ENCODE data around the gene XRCC4.

The XRCC4 gene

GRCh38 chr5:83392766-83393503 is 315.6 kb downstream of the XRCC4 start:
- Histone ChIP-seq H3K4me1 (ENCODE audit: control insufficient read depth, insufficient read depth, low read length) (peaks cover 4% of the 10 kb centered on the region; the same call in 1 of the 2 replicates), H3K4me3 (ENCODE audit: low read depth, low read length) (no peak overlapping the region), H3K27ac (ENCODE audit: extremely low read depth, low read depth, low read length) (no peak overlapping the region), H3K36me3 (ENCODE audit: control insufficient read depth in 2 of 2, insufficient read depth in 1 of 2, low read length in 2 of 2) (no peaks in the 10 kb centered on the region), H3K9me3 (ENCODE audit: control insufficient read depth, insufficient read depth, low read depth, low read length) (no peaks in the 10 kb centered on the region)
- ChIA-PET POLR2A (no interaction called here), CTCF (interaction anchor here (0.8 to 1.1 kb wide), 2 partner anchors 37 to 39 kb away, joined by 3 to 5 read pairs; no protein-coding TSS in a partner anchor)
- TF ChIP-seq SP2 (tag by site-specific recombination; IDR thresholded peaks at IDR 0.05) = no peak
- no peak for TF ChIP-seq ZNF221 (tag by site-specific recombination; IDR thresholded peaks at IDR 0.05; ENCODE audit: borderline replicate concordance)
- no peak for TF ChIP-seq ZNF24 (tag by site-specific recombination; IDR thresholded peaks at IDR 0.05)
- no peak for TF ChIP-seq MEIS1 (CRISPR knock-in tag; IDR thresholded peaks at IDR 0.05; ENCODE audit: borderline replicate concordance)
- no peak for TF ChIP-seq ZNF223 (tag by site-specific recombination; IDR thresholded peaks at IDR 0.05)
- TF ChIP-seq ZNF518A (tag by site-specific recombination; conservative IDR thresholded peaks at IDR 0.05; ENCODE audit: low read depth) = no peak
- TF ChIP-seq BCL11B (tag by site-specific recombination; IDR thresholded peaks at IDR 0.05; ENCODE audit: low read depth) = no peak
- no peak for TF ChIP-seq ZNF658 (tag by site-specific recombination; IDR thresholded peaks at IDR 0.05)

- POLR2A ChIA-PET = no interaction called here
- TF ChIP-seq ZBTB20 (tag by site-specific recombination; IDR thresholded peaks at IDR 0.05) (no peak), ZNF549 (tag by site-specific recombination; IDR thresholded peaks at IDR 0.05) (no peak), ZNF747 (tag by site-specific recombination; IDR thresholded peaks at IDR 0.05) (no peak), ZSCAN16 (tag by site-specific recombination; IDR thresholded peaks at IDR 0.05) (no peak), ZNF449 (tag by site-specific recombination; IDR thresholded peaks at IDR 0.05) (no peak), ZNF596 (tag by site-specific recombination; IDR thresholded peaks at IDR 0.05) (no peak), ZNF664 (tag by site-specific recombination; IDR thresholded peaks at IDR 0.05) (no peak), ZNF146 (tag by site-specific recombination; IDR thresholded peaks at IDR 0.05) (no peak), ZBTB6 (tag by site-specific recombination; IDR thresholded peaks at IDR 0.05) (no peak), SP7 (tag by site-specific recombination; IDR thresholded peaks at IDR 0.05) (no peak), ZNF707 (tag by site-specific recombination; IDR thresholded peaks at IDR 0.05) (no peak), ZNF777 (tag by site-specific recombination; IDR thresholded peaks at IDR 0.05; ENCODE audit: borderline replicate concordance) (no peak), ZBTB17 (tag by site-specific recombination; IDR thresholded peaks at IDR 0.05) (no peak), ZNF18 (tag by site-specific recombination; IDR thresholded peaks at IDR 0.05) (no peak), ZNF776 (tag by site-specific recombination; IDR thresholded peaks at IDR 0.05; ENCODE audit: borderline replicate concordance) (no peak), ZNF660 (tag by site-specific recombination; IDR thresholded peaks at IDR 0.05) (no peak), ZNF510 (tag by site-specific recombination; IDR thresholded peaks at IDR 0.05; ENCODE audit: insufficient replicate concordance) (no peak)
Observed at GRCh38 chr5:83393504-83393866, 316.1 kb downstream of the XRCC4 start.

More at GRCh38 chr5:83393504-83393866, 316.1 kb downstream of the XRCC4 start:
- CTCF ChIA-PET = interaction anchor here (1.1 kb wide), 1 partner anchor 36 kb away, joined by 3 read pairs; no protein-coding TSS in a partner anchor
- peaks cover 3% of the 10 kb centered on the region; the same call in 1 of the 2 replicates for H3K4me1 ChIP-seq (ENCODE audit: control insufficient read depth, insufficient read depth, low read length)
- no peak overlapping the region for H3K4me3 ChIP-seq (ENCODE audit: low read depth, low read length)
- no peak overlapping the region for H3K27ac ChIP-seq (ENCODE audit: extremely low read depth, low read depth, low read length)
- H3K36me3 ChIP-seq (ENCODE audit: control insufficient read depth in 2 of 2, insufficient read depth in 1 of 2, low read length in 2 of 2) = no peaks in the 10 kb centered on the region
- no peaks in the 10 kb centered on the region for H3K9me3 ChIP-seq (ENCODE audit: control insufficient read depth, insufficient read depth, low read depth, low read length)
